HG02763 (cell line): ENCODE results near the gene AMDHD1.

Experiments
- ATAC-seq: cut with Tn5 transposase; IDR thresholded peaks from one replicate; pipeline ENCODE4 v1.9.1; 2021; ENCODE audit warnings: mild to moderate bottlenecking, moderate library complexity; ENCODE audit not compliant: unreplicated experiment

The AMDHD1 gene, protein sequence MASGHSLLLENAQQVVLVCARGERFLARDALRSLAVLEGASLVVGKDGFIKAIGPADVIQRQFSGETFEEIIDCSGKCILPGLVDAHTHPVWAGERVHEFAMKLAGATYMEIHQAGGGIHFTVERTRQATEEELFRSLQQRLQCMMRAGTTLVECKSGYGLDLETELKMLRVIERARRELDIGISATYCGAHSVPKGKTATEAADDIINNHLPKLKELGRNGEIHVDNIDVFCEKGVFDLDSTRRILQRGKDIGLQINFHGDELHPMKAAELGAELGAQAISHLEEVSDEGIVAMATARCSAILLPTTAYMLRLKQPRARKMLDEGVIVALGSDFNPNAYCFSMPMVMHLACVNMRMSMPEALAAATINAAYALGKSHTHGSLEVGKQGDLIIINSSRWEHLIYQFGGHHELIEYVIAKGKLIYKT

DNA sequence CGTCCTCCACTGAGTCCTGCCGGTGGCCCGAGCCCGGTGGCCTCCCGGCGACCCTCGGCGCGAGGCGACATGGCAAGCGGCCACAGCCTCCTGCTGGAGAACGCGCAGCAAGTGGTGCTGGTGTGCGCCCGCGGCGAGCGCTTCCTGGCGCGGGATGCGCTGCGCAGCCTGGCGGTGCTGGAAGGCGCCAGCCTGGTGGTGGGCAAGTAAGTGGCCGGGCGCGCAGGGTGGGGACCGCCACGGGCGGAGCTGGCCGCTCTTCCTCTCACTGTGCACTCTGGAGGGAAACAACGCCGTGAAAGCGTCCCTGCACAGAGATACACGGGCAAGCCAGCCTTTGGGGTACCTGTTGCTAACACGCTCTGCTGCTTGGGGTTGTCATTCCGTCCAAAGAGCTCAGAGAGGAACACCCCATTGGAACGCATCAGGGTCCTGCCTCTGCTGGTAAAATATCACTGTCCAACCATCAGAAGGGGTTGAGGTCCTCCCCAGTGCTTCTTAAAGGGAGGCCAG lies at the start of gene AMDHD1:
AMDHD1 (plus strand) TSS at position 2 of the 513 bp plus-strand sequence; CDS start at position 70, 68 bp downstream.
- ATAC-seq = peak; percentile 49

DNA sequence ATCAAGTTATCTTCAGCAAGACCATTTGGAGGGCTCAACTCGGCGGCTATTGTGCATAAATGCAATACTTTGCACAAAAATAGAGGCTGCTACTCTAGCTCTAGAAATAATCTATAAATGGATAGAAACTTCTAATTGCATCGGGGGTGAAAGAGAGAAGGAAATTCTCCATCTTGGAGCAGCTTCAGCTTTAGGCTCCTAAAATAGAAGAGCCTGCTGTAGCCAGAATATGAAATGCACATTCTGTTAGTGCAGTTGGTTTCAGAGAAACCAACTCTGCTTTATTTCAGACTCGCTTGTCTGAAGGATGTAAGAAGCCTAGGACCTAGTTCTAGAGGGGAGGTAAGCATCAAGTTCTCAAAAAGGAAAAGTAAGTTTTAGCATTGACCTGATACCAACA lies 46.3 kb upstream of the AMDHD1 start:
- ATAC-seq = no peak

DNA sequence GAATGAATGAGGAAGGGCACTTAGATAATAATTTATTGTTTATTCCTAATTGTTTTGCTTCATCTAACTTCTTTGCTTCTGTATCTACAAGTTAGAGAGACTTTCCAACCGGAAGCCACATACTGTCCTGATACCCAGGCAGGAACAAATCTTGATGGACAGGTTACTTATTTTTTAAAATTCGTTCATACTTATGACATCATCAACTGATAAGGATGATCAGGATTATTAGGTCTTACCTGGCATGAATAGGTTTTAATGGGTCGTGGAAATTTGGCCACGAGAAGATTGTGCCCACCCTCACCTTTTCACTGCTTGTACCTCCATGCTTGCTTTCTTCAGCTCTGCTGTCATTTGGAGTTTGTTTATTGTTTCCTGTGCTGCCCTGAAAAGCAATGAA lies 45.0 kb upstream of the AMDHD1 start:
- no peak for ATAC-seq

DNA sequence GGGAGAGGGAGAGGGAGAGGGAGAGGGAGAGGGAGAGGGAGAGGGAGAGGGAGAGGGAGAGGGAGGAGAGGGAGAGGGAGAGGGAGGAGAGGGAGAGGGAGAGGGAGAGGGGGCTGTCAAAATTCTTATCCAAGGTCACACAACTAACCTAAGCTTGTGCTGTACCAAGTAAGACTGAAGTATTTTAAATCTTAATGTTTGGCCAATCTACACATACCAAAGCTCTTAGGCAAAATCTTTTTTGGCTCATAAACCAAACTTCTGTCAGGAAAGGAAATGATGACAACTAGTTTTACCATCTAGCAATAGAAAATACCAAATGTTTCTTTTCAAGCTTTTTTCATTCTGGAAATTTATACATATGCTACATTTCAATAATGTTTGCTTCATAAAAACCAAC lies 34.6 kb upstream of the AMDHD1 start:
- no peak for ATAC-seq

DNA sequence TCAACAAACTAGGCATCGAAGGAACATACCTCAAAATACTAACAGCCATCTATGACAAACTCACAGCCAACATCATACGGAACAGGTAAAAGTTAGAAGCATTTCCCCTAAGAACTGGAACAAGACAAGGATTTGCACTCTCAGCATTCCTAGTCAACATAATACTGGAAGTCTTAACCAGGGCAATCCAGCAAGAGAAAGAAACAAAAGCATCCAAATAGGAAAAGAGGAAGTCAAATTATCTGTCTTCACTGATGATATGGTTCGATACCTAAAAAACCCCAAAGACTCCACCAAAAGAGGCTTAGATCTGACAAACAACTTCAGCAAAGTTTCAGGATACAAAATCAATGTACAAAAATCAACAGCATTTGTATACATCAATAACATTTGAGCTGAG lies 33.3 kb upstream of the AMDHD1 start:
- no peak for ATAC-seq

DNA sequence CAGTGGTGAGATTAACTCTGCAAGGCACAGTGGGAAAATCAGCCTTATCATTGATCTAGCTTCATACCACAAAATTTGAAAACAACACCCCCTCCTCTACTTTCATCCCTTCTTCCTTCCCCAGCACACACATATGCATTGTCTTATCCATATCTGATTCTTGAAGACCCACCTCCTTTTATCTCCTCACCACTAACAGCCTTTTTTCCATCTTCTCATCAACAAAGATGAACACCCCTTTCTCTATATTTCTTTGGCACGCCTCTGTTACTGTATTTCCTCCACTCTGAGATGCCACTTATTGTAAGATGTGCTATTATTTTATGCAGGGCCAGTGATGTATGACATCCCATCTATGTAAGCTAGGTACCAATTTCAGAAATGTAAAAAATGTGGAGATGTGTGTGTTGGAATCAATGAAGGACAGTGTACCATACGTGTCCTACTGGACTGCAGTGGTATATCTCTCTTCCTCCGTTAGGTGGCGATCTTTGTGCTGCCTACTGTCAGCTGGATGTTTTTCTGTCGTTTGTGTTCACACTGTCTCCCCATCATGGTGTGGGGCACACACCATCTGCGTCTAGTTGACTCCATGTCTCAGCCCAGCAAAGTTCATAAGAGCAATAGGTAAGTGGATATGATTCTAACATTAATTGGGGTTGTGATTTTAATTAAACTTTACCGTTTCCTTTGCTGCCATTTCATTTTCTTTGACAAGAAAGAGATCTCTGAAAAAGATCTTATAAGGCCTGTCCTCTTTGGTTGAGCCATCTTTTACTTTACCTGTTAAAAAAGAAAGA lies 24.7 kb upstream of the AMDHD1 start:
- ATAC-seq = peak; percentile 71

DNA sequence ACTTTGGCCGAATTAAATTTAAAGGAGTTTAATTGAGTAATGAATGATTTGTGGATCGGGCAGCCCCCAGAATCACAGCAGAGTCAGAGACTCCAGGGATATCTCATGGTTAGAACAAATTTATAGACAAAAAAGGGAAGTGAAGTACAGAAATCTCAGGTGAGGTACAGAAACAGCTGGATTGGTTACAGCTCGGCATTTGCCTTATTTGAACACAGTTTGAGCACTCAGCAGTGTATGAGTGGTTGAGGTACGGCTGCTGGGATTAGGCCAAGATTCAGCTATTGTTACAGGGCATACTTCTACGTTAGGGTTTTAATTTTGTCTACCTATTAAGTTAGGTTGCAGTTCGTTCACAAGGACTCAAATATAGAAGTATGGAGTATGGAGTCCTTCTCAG lies 24.0 kb upstream of the AMDHD1 start:
- no peak for ATAC-seq

DNA sequence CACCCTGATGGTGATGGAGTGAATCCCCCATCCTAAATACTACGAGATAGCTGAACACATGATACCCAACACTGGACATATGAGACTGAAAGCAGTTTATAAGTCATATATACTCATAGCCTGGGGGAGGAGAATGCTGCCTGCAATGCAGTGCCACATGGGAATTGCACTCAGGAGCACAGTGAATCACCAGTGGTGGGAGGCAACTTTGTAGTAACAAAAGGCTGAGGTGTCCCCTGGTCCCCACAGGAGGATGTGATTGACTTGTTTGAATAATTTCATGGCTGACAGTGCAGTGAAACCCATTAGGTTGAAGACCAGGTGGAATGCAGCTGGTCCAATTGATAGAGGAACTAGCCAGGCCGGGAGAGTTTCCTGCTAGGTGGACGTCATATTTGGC lies 20.9 kb upstream of the AMDHD1 start:
- ATAC-seq = no peak

DNA sequence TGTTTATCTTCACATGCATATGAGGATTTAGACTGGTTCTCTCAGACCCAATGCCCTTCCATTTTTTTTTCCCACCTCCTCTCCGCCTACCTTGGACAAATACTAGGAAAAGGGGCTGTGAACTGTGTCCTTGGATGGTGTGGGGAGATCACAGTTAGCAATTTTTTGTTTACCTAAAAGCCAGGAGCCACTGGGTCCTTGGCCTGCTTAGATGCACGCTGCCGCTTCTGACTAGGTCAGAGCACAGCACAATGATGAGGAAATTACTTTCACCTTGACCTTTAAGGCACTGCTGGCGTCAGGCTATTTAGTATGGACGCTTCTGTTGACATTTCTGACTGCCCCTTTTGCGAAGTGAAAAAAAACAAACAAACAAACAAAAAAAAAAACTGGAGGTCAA lies 2.6 kb upstream of the AMDHD1 start:
- no peak for ATAC-seq

DNA sequence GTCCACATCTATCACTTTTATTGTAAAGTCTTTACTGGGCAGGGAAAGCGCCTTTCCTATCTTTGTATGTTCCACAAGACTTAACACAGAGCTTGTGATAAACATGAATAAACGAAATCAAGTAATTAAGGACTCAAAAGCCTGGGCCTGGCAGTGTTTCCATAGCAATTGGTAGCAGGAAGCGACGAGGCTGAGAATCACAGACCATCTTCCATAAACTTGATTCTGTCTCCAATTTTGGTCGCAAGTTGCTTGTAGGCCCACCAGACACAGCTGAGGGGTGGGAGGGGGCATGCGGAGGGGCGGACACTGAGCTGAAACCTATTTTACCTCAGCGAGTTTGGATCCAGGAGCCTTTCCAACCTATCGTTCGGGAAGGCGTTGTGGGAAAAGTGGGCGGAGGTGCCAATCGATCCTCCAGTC lies 1.0 kb upstream of the AMDHD1 start:
- no peak for ATAC-seq

DNA sequence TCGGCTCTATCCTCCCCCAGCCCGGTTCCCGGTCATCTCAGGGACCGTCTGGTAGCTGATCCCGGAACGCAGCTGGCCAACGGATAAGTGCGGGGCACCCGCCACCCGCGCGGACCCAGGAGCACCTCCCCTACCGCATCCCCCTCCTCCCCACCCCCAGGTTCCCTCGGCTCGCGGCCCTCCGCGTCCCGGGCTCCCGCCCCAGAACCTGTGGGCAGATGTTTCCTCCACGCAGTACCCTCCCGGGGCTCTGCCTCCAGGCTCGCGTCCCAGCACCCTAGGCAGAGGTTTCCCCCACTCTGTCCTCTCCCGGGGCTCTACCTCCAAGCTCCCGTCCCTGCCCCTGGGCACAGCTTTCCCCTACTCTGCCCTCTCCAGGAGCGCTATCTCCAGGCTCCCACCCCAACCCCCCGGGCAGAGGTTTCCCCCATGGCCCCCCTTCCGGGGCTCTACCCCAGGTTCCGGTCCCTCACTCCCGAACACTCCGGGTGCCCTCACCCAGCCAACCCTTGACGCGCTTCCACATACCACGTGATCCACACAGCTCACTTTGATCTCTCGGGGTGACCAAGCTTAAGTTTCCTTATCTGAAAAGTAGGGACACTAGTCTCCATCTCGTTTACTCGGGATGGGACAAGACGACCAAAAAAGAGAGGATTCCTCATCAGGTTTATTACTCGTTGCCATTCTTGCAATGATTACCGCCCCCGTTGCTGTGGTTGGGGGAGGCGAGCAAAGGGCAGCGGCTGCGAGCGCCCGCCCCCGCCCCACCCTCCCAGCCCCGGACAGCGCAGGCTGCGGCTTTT lies 404 bp upstream of the AMDHD1 start, which contains the start of gene CCDC38:
CCDC38 (minus strand) TSS at position 91 of the 806 bp plus-strand sequence. CDS start 6,105 bp downstream, outside the sequence.
- peak; percentile 98 for ATAC-seq

DNA sequence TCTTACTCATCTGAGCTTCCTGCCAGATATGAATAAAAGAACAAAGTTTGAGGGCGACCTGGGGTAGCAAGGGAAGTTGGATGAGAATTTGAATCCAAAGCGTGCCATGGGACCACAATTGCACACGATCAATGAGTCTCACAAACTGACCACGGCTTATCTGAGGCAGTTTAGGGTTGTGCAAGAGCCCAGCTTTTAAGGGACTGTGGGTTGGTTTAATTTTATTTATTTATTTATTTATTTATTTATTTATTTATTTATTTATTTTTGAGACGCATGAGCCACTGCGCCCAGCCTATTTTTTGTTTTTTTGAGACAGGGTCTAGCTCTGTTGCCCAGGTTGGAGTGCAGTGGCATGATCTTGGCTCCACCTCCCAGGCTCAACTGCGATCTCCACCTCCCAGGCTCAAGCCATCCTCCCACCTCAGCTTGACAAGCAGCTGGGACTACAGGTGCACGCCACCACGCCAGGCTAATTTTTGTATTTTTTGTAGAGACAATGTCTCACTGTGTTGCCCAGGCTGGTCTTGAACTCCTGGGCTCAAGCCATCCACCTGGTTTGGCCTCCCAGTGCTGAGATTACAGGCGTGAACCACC lies 1.1 kb downstream of the AMDHD1 start:
- ATAC-seq = no peak

DNA sequence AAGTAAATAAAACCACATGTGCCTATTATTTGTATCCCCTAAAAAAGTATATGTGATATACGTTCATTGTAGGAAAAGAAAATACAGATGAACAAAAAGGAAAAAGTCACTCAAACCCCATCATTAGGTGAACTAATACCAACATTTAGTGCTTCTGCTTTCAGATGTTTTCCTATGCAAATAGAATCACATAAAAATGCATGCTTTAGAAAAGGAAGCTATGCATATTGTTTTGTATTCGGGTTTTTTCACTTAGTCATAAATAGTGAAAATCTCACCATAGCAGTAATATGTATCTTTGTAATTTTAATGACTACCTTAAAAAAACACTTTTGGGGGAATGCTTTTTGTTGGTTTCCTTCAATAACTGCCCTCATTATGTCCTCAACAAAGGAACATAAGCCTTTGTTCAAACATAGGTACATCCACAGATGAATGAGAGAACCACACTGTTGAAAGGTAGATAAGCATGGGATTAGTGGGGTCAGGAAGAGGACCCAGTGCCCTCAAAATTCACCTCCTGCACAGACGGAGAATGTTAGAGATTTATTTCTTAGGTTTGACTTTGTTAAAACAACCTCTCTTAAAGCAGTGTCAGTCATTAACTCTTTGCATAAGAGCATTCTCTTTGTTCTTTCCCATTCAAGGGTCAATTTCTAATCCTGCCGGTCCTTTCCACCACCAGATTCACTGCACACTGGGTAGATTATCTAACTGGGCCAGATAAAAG lies 6.5 kb downstream of the AMDHD1 start:
- no peak for ATAC-seq

DNA sequence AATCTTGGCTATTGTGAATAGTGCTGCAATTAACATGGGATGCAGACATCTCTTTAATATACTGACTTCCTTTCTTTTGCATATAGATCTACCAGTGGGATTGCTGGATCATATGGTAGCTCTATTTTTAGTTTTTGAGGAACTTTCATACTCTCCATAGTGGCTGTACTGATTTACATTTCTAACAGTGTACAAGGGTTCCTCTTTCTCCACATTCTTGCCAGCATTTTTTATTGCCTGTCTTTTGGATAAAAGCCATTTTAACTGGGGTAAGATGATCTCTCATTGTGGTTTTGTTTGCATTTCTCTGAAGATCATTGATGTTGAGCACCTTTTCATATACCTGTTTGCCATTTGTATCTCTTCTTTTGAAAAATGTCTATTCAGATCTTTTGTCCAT lies 8.4 kb downstream of the AMDHD1 start:
- no peak for ATAC-seq

DNA sequence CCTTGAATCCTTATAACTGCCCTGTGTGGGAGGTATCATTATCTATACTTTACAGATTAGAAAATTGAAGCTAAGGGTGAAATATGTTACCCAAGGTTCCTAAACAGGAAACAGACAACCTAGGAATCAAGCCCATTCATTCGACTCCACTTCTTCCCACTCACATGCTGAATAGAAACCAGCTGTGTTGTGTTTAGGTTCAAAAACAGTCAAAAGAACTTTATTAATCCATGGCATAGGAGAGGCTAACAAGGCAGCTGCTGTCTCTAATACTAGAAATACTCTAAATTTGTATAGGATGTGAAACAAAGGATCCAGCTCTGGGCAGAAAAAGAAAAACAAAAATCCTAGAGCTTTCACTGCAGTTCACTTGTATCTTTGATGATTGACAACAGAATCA lies 9.9 kb downstream of the AMDHD1 start:
- ATAC-seq = no peak

DNA sequence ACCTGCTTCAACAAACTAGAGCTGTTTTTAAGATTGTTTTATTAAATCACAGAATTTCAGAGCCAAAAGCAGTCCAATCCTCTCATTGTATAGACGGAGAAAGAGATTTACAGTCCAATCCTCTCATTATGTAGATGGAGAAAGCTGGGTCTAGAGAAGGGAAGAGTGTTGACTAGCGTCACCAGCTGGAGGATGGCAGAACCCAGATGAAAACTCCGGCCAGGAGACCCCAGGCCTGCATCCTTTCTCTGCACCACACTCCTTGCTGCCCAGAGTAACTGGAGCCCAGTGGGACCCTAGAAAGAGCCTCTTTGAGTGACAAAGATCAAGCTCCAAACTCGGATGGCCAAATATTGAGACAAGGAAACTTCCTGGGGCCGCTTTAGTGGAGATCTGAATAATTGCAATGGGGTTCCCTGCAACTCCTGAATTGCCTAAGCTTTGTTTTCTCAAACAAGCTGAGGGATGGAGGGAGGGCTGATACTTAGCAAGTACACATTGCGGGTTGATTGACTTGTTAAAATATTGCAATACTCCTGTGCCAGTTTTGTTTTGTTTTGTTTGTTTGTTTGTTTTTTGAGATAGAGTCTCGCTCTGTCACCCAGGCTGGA lies 12.5 kb downstream of the AMDHD1 start:
- no peak for ATAC-seq

DNA sequence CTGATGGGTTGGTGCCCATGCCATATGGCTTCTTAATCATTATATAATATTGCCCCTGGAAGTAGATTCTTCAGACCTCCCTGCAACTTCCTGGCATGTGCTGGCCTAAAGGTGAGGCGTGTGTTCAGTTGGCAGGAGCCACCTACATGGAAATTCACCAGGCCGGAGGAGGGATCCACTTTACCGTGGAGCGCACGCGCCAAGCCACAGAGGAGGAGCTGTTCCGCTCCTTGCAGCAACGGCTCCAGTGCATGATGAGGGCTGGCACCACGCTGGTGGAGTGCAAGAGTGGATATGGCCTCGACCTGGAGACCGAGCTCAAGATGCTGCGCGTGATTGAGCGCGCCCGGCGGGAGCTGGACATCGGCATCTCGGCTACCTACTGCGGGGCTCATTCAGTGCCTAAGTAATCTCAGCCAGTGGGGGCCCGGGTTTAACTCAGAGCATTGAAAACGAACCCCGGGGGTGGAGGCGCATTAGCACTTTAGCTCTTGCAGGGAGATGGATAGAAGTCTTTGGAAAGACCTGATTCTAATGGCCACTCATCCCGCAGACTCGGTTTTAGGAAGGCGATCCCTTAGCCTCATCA lies 13.5 kb downstream of the AMDHD1 start:
- ATAC-seq = no peak

DNA sequence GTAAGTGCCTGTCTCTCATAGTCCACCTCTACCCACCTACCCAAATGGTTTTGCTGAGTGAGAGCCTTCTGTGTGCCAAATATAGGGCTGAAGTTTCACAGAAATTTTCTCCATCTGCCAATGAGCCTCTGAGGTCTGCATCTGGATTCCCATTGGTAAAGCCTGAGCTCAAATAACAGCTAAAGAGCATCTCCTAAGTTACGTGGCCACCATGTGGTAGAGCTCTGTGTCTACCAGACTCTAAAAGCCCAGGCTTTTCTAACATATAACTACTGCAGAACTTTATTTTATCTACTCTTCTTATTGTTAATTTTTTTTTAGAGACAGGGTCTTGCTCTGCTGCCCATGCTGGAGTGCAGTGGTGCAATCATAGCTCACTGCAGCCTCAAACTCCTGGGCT lies 16.0 kb downstream of the AMDHD1 start:
- no peak for ATAC-seq

DNA sequence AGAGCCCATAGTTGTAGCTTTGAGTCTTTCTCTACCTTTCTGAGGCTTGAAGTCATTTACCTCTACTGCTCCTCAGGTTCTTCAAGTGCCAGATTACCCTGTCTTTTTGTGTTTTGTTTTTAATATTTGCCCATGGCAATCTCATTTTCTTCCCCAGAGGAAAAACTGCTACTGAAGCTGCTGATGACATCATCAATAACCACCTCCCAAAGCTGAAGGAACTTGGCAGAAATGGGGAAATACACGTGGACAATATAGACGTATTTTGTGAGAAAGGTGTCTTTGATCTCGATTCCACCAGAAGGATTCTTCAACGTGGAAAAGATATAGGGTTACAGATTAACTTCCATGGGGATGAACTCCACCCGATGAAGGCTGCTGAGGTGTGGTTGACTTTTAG lies 17.1 kb downstream of the AMDHD1 start:
- ATAC-seq = no peak
